Adrenal gland (tissue), 5 donors: ENCODE measurements around the gene FMNL2.
"Not testable (repeated sequence)": the region's sequence is repeated elsewhere in the genome, so short reads cannot be mapped to it uniquely, and the experiment has no call there.

Experiments used
- POLR2A ChIP-seq, 2 donors: fragments of 450-650 bp; IDR thresholded peaks; one replicate each; pipeline ENCODE4 v1.6.1; 2017; ENCODE audit warnings: antibody characterized with exemption in 2 of 2, mild to moderate bottlenecking in 2 of 2, moderate library complexity in 1 of 2
- TF ChIP-seq, protein P1 (sequence below), 6 experiments: fragments of 450-650 bp in 4 of 6; fragments of 200-600 bp in 2 of 6; sonication (generic) in 1 of 6; IDR thresholded peaks; 1 replicate in 5 of 6; 2 replicates in 1 of 6; pipeline versions ENCODE4 v1.5.1 to v1.8.0; 2016 to 2021; ENCODE audit warnings: antibody characterized with exemption in 6 of 6, mild to moderate bottlenecking in 2 of 6, moderate library complexity in 1 of 6
- donor health status: DM: no; HTN: no; CAD: no.

DNA sequence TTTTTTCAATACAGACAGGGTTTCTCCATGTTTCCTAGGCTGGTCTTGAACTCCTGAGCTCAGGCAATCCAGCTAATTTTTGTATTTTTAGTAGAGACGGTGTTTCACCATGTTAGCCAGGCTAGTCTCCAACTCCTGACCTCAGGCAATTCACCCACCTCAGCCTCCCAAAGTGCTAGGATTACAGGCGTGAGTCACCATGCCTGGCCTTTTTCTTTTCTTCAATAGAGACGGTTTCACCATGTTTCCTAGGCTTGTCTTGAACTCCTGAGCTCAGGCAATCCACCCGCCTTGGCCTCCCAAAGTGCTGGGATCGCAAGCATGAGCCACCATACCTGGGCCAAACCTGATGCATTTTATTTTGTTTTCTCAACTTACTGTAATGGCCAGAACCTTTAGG lies 9.8 kb upstream of the FMNL2 start:
- TF ChIP-seq, protein P1, sequence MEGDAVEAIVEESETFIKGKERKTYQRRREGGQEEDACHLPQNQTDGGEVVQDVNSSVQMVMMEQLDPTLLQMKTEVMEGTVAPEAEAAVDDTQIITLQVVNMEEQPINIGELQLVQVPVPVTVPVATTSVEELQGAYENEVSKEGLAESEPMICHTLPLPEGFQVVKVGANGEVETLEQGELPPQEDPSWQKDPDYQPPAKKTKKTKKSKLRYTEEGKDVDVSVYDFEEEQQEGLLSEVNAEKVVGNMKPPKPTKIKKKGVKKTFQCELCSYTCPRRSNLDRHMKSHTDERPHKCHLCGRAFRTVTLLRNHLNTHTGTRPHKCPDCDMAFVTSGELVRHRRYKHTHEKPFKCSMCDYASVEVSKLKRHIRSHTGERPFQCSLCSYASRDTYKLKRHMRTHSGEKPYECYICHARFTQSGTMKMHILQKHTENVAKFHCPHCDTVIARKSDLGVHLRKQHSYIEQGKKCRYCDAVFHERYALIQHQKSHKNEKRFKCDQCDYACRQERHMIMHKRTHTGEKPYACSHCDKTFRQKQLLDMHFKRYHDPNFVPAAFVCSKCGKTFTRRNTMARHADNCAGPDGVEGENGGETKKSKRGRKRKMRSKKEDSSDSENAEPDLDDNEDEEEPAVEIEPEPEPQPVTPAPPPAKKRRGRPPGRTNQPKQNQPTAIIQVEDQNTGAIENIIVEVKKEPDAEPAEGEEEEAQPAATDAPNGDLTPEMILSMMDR (IDR thresholded peaks at IDR 0.05): not testable (repeated sequence)
- TF ChIP-seq POLR2A (IDR thresholded peaks at IDR 0.05): not testable (repeated sequence)
